K562 (cell line): Measurements from ENCODE around the gene SRRT. TPM values are rescaled to one million over a fixed set of nuclear protein-coding genes. Genes with fewer than 3 reads are reported as not detected.
A peak's percentile ranks its signal among the peaks of the same experiment; 100 is the strongest.

Source experiments
- CBFA2T3 ChIP-seq: fragments of 450-650 bp; IDR thresholded peaks from 2 replicates; pipeline ENCODE4 v1.6.1; 2017
- CTBP1 ChIP-seq: fragments of 450-650 bp; IDR thresholded peaks from 2 replicates; pipeline ENCODE4 v1.6.1; 2016; ENCODE audit warnings: borderline replicate concordance
- E2F8 ChIP-seq: fragments of 450-650 bp; IDR thresholded peaks from 2 replicates; pipeline ENCODE4 v1.7.1; 2018; ENCODE audit warnings: mild to moderate bottlenecking, low read depth; ENCODE audit not compliant: partially characterized antibody
- EHMT2 ChIP-seq: fragments of 450-650 bp; IDR thresholded peaks from 2 replicates; pipeline ENCODE4 v1.6.1; 2018; ENCODE audit warnings: antibody characterized with exemption
- MCM7 ChIP-seq, 2 experiments: fragments of 450-650 bp; IDR thresholded peaks; 2 replicates each; pipeline ENCODE4 v1.6.1; 2016 to 2018
- MTA3 ChIP-seq: fragments of 450-650 bp; formaldehyde crosslinking; IDR thresholded peaks from 2 replicates; pipeline ENCODE4 v1.6.1; 2017; ENCODE audit warnings: mild to moderate bottlenecking, borderline replicate concordance
- PRDM10 ChIP-seq: fragments of 450-650 bp; IDR thresholded peaks from 2 replicates; pipeline ENCODE4 v1.6.1; 2018; ENCODE audit not compliant: partially characterized antibody
- RBFOX2 ChIP-seq: fragments of 200-400 bp; formaldehyde crosslinking; IDR thresholded peaks from 2 replicates; pipeline ENCODE4 v1.6.1; 2017; ENCODE audit warnings: low read depth, mild to moderate bottlenecking, low read length, moderate library complexity
- RBM15 ChIP-seq: fragments of 200-400 bp; formaldehyde crosslinking; IDR thresholded peaks from 2 replicates; pipeline ENCODE4 v1.6.1; 2018; ENCODE audit warnings: mild to moderate bottlenecking, low read length, moderate library complexity; ENCODE audit not compliant: insufficient read depth
- SMAD1 ChIP-seq: fragments of 150-350 bp; IDR thresholded peaks from 2 replicates; pipeline ENCODE4 v1.6.1; 2014; ENCODE audit warnings: low read length, low read depth; ENCODE audit not compliant: partially characterized antibody
- TRIM24 ChIP-seq, 2 experiments: fragments of 450-650 bp; IDR thresholded peaks; 2 replicates each; pipeline ENCODE4 v1.6.1; 2016
- YY1 ChIP-seq, 3 experiments: IDR thresholded peaks; 2 replicates each; pipeline ENCODE4 v1.6.1; 2011; ENCODE audit warnings: low read length in 2 of 3, mild to moderate bottlenecking in 2 of 3, moderate library complexity in 2 of 3, borderline replicate concordance in 1 of 3, control low read depth in 1 of 3, low read depth in 1 of 3; ENCODE audit not compliant: insufficient read depth in 3 of 3, insufficient replicate concordance in 2 of 3, control insufficient read depth in 1 of 3, insufficient read length in 1 of 3; ENCODE audit errors: extremely low read depth in 1 of 3
- ZBED1 ChIP-seq: IDR thresholded peaks from 2 replicates; pipeline ENCODE4 v1.6.1; 2014
- ZBTB1 ChIP-seq: sonication (generic); formaldehyde crosslinking; IDR thresholded peaks from 2 replicates; pipeline ENCODE4 v1.8.1; 2023; ENCODE audit warnings: missing genetic modification reagents, low read depth, mild to moderate bottlenecking, borderline replicate concordance
- ZBTB8A ChIP-seq: fragments of 450-650 bp; IDR thresholded peaks from 2 replicates; pipeline ENCODE4 v1.6.1; 2018; ENCODE audit warnings: mild to moderate bottlenecking, moderate library complexity; ENCODE audit not compliant: partially characterized antibody
- ZNF121 ChIP-seq: sonication (generic); formaldehyde crosslinking; conservative IDR thresholded peaks from 2 replicates; pipeline ENCODE4 v1.8.0; 2022; ENCODE audit warnings: missing genetic modification reagents
- polyA plus RNA-seq, 8 experiments: library from polyadenylated mRNA; depleted of rRNA in 4 of 8; stranded (reverse) in 5 of 8; unstranded in 3 of 8; fragments of >200 nt; fragmentation: Nextera tagmentation in 2 of 8; fragmentation: Illumina TruSeq in 1 of 8; extraction: Ambion mirVana in 2 of 8; extraction: Trizol in 1 of 8; gene quantifications; 2 replicates each; pipeline versions ENCODE4 v1.2.1 to v1.2.3, GENCODE V29; 2011 to 2014; ENCODE audit warnings: inconsistent platforms in 1 of 8, missing spikeins in 1 of 8
- total RNA-seq, 7 experiments: library from RNA; depleted of rRNA in 6 of 7; stranded (reverse); fragments of >200 nt in 6 of 7; fragmentation: Illumina TruSeq in 2 of 7; extraction: Trizol in 2 of 7; gene quantifications; 2 replicates each; pipeline versions ENCODE4 v1.2.1 to v1.2.3, GENCODE V29; 2011 to 2021; ENCODE audit warnings: low replicate concordance in 1 of 7
- TF ChIP-seq, protein P1 (sequence below), 3 experiments: IDR thresholded peaks in 2 of 3; conservative IDR thresholded peaks in 1 of 3; 2 replicates each; pipeline ENCODE4 v1.5.1; 2011 to 2012; ENCODE audit warnings: low read length in 3 of 3, mild to moderate bottlenecking in 3 of 3, control low read depth in 2 of 3, improper control_type of control experiment in 1 of 3, inconsistent platforms in 1 of 3, low read depth in 1 of 3, mixed read lengths in 1 of 3, moderate library complexity in 1 of 3; ENCODE audit not compliant: insufficient read depth in 2 of 3
- TF ChIP-seq, protein P2 (sequence below): fragments of 450-650 bp; formaldehyde crosslinking; IDR thresholded peaks from 2 replicates; pipeline ENCODE4 v1.4.0; 2020; ENCODE audit warnings: mild to moderate bottlenecking, moderate library complexity

The SRRT gene
- total and polyA plus RNA-seq, 9 of the 15 experiments (the other 6 are each of a cell fraction or from before 2014, with no cell fraction given), result 10.3 to 263 (median 84.4) TPM

GRCh38 chr7:100825751-100826513 lies 49.0 kb upstream of the SRRT start (continued):
- TF ChIP-seq, protein P1, sequence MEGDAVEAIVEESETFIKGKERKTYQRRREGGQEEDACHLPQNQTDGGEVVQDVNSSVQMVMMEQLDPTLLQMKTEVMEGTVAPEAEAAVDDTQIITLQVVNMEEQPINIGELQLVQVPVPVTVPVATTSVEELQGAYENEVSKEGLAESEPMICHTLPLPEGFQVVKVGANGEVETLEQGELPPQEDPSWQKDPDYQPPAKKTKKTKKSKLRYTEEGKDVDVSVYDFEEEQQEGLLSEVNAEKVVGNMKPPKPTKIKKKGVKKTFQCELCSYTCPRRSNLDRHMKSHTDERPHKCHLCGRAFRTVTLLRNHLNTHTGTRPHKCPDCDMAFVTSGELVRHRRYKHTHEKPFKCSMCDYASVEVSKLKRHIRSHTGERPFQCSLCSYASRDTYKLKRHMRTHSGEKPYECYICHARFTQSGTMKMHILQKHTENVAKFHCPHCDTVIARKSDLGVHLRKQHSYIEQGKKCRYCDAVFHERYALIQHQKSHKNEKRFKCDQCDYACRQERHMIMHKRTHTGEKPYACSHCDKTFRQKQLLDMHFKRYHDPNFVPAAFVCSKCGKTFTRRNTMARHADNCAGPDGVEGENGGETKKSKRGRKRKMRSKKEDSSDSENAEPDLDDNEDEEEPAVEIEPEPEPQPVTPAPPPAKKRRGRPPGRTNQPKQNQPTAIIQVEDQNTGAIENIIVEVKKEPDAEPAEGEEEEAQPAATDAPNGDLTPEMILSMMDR (IDR thresholded peaks at IDR 0.05 in 2 of 3, conservative IDR thresholded peaks at IDR 0.05 in 1 of 3; ENCODE audit: insufficient read depth in 2 of 3, low read depth in 1 of 3, low read length in 3 of 3), result peak; percentile 78 to 86 (median 80)
- TF ChIP-seq ZBTB8A (no peak), CTBP1 (no peak), CBFA2T3 (no peak), YY1 (IDR thresholded peaks at IDR 0.05; ENCODE audit: borderline replicate concordance in 1 of 3, control insufficient read depth in 1 of 3, extremely low read depth in 1 of 3, insufficient read depth in 3 of 3, insufficient read length in 1 of 3, insufficient replicate concordance in 2 of 3, low read depth in 1 of 3, low read length in 2 of 3) (no peak), MTA3 (no peak), RBFOX2 (no peak), RBM15 (no peak), ZNF121 (no peak), ZBED1 (no peak; the same call in 1 of the 2 replicates), TRIM24 (IDR thresholded peaks at IDR 0.05) (no peak), EHMT2 (no peak), MCM7 (IDR thresholded peaks at IDR 0.05) (no peak), ZBTB1 (no peak), E2F8 (no peak), PRDM10 (no peak), SMAD1 (no peak)
- TF ChIP-seq, protein P2, sequence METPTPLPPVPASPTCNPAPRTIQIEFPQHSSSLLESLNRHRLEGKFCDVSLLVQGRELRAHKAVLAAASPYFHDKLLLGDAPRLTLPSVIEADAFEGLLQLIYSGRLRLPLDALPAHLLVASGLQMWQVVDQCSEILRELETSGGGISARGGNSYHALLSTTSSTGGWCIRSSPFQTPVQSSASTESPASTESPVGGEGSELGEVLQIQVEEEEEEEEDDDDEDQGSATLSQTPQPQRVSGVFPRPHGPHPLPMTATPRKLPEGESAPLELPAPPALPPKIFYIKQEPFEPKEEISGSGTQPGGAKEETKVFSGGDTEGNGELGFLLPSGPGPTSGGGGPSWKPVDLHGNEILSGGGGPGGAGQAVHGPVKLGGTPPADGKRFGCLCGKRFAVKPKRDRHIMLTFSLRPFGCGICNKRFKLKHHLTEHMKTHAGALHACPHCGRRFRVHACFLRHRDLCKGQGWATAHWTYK, result no peak
